Natural killer cell treated with Interleukin-12 subunit alpha and Interleukin-12 subunit beta and Interleukin-15 and Interleukin-18, amount 100 ng/mL, for 72 hours (primary cell): ENCODE measurements around the gene CALD1. TPM values are rescaled to one million over a fixed set of nuclear protein-coding genes. Genes with fewer than 3 reads are reported as not detected.

ENCODE experiments used
- ATAC-seq, 2 donors: fragments of 150-1000 bp; cut with Tn5 transposase in 1 of 2; sonication (Bioruptor Pico), chemical (Tn5 transposase) in 1 of 2; 2 replicates each; pipeline ENCODE4 v1.10.0; 2021
- DNase-seq: peaks from one replicate; pipeline ENCODE4 v3.0.0; 2022; ENCODE audit warnings: low spot score
- H3K27ac Mint-ChIP-seq, 2 donors: 1 replicate in 1 of 2; 2 replicates in 1 of 2; pipeline ENCODE4 v1.8.0; 2022; ENCODE audit warnings: mixed read lengths in 2 of 2, mild to moderate bottlenecking in 1 of 2, moderate library complexity in 1 of 2
- H3K27me3 Mint-ChIP-seq, 2 donors: 1 replicate in 1 of 2; 2 replicates in 1 of 2; pipeline ENCODE4 v1.8.0; 2022; ENCODE audit warnings: mixed read lengths in 2 of 2
- H3K36me3 Mint-ChIP-seq: one replicate; pipeline ENCODE4 v1.8.0; 2022; ENCODE audit warnings: mixed read lengths
- H3K4me1 Mint-ChIP-seq, 2 donors: 1 replicate in 1 of 2; 2 replicates in 1 of 2; pipeline ENCODE4 v1.8.0; 2022; ENCODE audit warnings: low read depth in 2 of 2, mixed read lengths in 2 of 2, mild to moderate bottlenecking in 1 of 2
- H3K4me3 Mint-ChIP-seq: one replicate; pipeline ENCODE4 v1.8.0; 2022; ENCODE audit warnings: mixed read lengths
- H3K9me3 Mint-ChIP-seq: 2 replicates; pipeline ENCODE4 v1.8.0; 2022; ENCODE audit warnings: mixed read lengths
- total RNA-seq, 2 donors: library from RNA; stranded (reverse); gene quantifications; one replicate each; pipeline ENCODE4 v1.2.3, GENCODE V29; 2022

CALD1 gene
- total RNA-seq, 2 donors from 2014 or later: 0.11 to 0.40 TPM

DNA sequence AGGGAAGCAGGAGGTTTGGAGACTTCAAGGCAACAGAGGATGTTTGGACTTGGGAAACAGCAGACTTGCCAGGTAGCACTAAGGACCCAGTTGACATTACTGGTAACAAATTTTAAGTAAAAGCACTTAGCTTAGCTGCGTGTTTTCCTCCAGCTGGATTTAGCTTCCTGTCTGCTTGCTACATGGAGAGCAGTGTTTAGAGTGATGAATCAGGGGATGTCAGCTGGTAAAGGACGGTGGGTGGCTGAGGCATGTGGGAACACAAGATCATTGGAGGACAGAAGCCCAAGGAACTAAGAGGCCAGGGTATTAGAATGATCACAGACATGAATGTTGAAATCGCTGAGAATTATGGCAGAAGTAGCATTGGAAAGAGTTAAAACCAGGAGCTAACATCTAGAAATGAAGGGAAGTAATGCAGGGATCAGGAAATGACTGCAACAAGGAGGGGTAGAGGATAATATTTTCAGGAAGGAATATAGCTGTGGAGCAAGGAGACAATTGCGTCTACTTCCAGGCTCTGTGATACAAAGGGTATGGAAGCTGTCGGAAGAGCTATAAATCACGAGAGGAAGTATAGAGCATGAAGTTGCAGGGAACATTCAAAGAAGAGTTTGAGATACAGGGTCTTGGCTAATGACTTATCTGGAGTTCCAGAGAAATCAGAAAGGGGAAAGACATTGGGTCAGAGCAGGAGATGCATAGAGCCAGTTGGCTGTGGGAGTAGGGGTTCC lies 34.4 kb downstream of the CALD1 start:
- H3K27ac Mint-ChIP-seq: no peak overlapping the region
- ATAC-seq (no peak), DNase-seq (no peak)
- H3K36me3 Mint-ChIP-seq: no peaks in the 10 kb centered on the region
- peaks cover 7% of the 10 kb centered on the region for H3K9me3 Mint-ChIP-seq
- peaks cover 15 to 20% of the 10 kb centered on the region in 2 donors for H3K27me3 Mint-ChIP-seq
- H3K4me1 Mint-ChIP-seq: no peaks in the 10 kb centered on the region
- H3K4me3 Mint-ChIP-seq: no peak overlapping the region

- peaks cover 15 to 20% of the 10 kb centered on the region in 2 donors for H3K27me3 Mint-ChIP-seq
- ATAC-seq: no peak
These were observed 35.4 kb downstream of the CALD1 start for GRCh38 chr7:134814730-134815364.

DNA sequence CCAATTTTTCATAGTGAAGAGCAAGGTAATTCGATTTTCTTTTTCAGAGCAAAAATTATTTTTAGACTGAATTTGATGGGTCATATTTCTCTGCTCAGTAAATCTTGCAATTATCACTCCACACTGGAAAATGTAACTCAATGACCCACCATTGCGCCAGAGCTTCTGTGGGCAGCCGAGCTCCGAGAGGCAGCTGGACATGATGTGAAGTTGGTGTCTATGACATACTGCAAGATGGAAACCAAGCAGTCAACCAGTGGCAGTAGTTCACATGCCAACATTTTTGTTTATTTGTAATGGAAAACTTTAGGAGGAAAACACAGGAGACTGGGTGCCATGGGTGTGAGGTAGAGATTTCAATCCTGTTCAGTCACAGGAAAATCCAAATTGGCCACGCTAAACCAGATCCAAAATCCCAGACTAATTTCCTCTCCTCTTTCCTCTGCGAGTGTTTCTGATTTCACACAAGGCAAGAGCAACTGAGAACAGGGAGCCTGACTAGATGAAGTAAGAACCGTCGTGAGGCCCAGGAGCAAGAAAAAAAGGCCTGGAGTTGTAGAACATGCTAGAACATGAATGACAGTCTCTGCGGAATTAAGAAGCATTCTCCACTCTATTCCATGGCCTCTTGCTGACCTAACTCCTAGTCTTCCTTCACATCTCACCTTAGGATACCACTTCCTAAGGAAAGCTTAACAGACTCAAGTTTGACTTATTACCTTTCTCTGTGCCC lies 39.3 kb downstream of the CALD1 start:
- ATAC-seq: no peak
- no peaks in the 10 kb centered on the region for H3K4me1 Mint-ChIP-seq
- DNase-seq: no peak

More at GRCh38 chr7:134814730-134815364, 35.4 kb downstream of the CALD1 start:
- H3K36me3 Mint-ChIP-seq: no peaks in the 10 kb centered on the region
- H3K4me3 Mint-ChIP-seq: no peak overlapping the region
- no peak for DNase-seq
- no peak overlapping the region for H3K27ac Mint-ChIP-seq
- H3K9me3 Mint-ChIP-seq: peaks cover 7% of the 10 kb centered on the region
- no peaks in the 10 kb centered on the region for H3K4me1 Mint-ChIP-seq

DNA sequence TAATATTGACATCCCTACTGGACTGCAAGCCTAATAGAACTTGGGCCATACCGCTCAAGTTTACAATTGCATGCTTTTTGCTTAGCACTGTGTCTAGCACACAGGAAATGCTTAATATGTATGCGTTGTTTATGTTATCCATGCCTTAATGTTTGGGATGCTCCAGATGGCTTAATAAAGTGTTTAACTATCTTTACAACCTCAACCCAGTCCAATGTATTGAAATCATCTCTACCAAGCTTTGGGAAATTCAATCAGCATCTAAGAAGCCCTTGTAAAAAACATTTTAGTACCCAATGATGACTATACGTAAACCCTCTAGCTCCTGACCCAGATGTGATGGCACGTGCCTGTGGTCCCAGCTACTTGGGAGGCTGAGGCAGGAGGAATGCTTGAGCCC lies 40.0 kb downstream of the CALD1 start:
- no peak for ATAC-seq
- no peak overlapping the region for H3K4me3 Mint-ChIP-seq
- peaks cover 9 to 11% of the 10 kb centered on the region in 2 donors for H3K27me3 Mint-ChIP-seq
- H3K36me3 Mint-ChIP-seq: no peaks in the 10 kb centered on the region
- H3K27ac Mint-ChIP-seq: no peak overlapping the region
- H3K9me3 Mint-ChIP-seq: no peaks in the 10 kb centered on the region
- no peak for DNase-seq
- no peaks in the 10 kb centered on the region for H3K4me1 Mint-ChIP-seq

More for the DNA sequence above, 39.3 kb downstream of the CALD1 start:
- peaks cover 3% of the 10 kb centered on the region for H3K9me3 Mint-ChIP-seq
- no peak overlapping the region for H3K4me3 Mint-ChIP-seq
- no peaks in the 10 kb centered on the region for H3K36me3 Mint-ChIP-seq
- H3K27me3 Mint-ChIP-seq: peaks cover 9 to 13% of the 10 kb centered on the region in 2 donors
- no peak overlapping the region for H3K27ac Mint-ChIP-seq

DNA sequence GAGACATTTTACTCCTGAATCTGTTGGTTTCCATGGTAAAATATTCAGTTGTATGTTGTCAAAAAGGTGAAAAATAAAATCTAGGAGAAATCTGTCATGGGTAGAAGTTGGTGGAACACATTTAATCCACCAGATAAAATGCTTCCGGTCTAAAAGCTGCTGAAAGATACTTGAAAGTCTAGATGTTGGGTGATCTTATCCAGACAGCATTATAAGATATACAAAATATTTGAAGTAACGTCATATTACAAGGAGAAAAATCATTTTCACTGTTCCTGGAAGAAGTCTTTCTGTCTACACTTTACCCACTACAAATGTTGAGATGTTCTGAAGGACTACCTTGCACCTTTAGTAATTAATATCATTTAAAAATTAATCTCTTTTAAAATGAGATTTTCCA lies 40.9 kb downstream of the CALD1 start:
- ATAC-seq (no peak), DNase-seq (no peak)
- H3K27ac Mint-ChIP-seq: no peak overlapping the region
- H3K27me3 Mint-ChIP-seq: peaks cover 10 to 15% of the 10 kb centered on the region in 2 donors
- H3K4me3 Mint-ChIP-seq: no peak overlapping the region
- H3K36me3 Mint-ChIP-seq: no peaks in the 10 kb centered on the region
- H3K9me3 Mint-ChIP-seq: no peaks in the 10 kb centered on the region
- no peaks in the 10 kb centered on the region for H3K4me1 Mint-ChIP-seq

DNA sequence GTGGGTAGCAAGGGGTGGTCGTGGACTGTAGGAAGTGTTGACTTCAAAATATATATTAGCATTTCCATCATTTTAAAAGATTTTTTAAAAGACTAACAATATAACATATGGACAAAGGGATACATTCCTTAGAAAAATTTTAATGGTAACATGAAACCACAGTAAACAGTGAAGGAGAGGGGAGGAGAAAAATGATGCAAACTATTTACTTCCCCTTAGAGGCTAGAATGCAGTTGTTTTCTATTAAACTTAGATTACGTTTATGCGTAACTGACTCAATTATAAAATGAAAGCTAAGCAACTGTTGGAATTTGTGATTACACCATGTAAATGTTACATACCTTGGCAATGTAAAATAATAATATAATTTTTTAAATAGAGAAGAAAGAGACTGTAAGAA lies 41.3 kb downstream of the CALD1 start:
- DNase-seq (no peak), ATAC-seq (no peak)
- H3K27ac Mint-ChIP-seq: no peak overlapping the region
- H3K27me3 Mint-ChIP-seq: peaks cover 10 to 15% of the 10 kb centered on the region in 2 donors
- no peaks in the 10 kb centered on the region for H3K4me1 Mint-ChIP-seq
- no peak overlapping the region for H3K4me3 Mint-ChIP-seq
- no peaks in the 10 kb centered on the region for H3K36me3 Mint-ChIP-seq
- no peaks in the 10 kb centered on the region for H3K9me3 Mint-ChIP-seq

DNA sequence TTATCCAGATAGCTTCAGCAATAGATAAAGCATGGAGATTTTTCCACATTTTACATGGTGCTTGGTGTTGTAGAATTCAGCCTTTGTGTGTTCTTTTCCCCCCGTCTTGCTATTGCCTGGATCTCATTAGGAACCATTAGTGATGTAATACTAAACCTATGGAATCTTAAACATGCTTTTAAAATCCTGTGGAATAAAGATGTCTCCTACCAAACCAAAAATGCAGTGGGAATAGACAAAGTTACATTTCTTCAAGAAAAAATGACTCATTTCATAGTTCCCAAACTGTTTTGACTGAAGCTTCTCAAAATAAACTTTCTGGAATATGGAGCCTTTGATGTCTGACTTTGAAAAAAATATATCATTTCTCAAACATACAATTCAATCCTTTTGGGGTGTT lies 44.0 kb downstream of the CALD1 start:
- DNase-seq: no peak
- peaks cover 16 to 25% of the 10 kb centered on the region in 2 donors for H3K27me3 Mint-ChIP-seq
- ATAC-seq: no peak
- H3K4me3 Mint-ChIP-seq: no peak overlapping the region
- no peak overlapping the region for H3K27ac Mint-ChIP-seq
- H3K36me3 Mint-ChIP-seq: no peaks in the 10 kb centered on the region
- no peaks in the 10 kb centered on the region for H3K9me3 Mint-ChIP-seq
- H3K4me1 Mint-ChIP-seq: no peaks in the 10 kb centered on the region

DNA sequence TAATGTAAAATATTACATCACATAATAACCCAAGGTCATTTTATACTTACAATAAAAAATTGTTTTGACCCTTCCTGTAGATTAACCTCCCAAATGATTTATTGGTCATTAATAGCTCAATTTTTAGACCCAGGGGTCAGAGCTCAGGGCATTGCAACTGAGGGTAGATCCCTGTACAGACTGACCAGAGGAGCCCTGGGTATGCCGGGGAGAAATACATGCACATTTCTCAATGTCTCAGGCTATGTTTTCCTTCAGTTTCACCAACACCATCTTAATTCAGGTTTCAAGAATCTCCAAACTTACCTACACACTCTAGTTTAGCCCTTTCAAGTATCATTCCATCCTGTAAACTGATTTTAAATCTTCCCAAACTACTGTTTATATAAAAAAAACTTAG lies 46.2 kb downstream of the CALD1 start:
- Mint-ChIP-seq H3K4me1 (no peaks in the 10 kb centered on the region), H3K36me3 (no peaks in the 10 kb centered on the region), H3K27ac (no peak overlapping the region), H3K4me3 (no peak overlapping the region), H3K9me3 (no peaks in the 10 kb centered on the region), H3K27me3 (peaks cover 18 to 35% of the 10 kb centered on the region in 2 donors)
- no peak for DNase-seq
- ATAC-seq: no peak

GRCh38 chr7:134826105-134826504 lies 46.7 kb downstream of the CALD1 start:
- ATAC-seq (no peak), DNase-seq (no peak)
- no peaks in the 10 kb centered on the region for H3K4me1 Mint-ChIP-seq
- H3K36me3 Mint-ChIP-seq: no peaks in the 10 kb centered on the region
- H3K27ac Mint-ChIP-seq: no peak overlapping the region
- no peaks in the 10 kb centered on the region for H3K9me3 Mint-ChIP-seq
- peaks cover 18 to 35% of the 10 kb centered on the region in 2 donors for H3K27me3 Mint-ChIP-seq
- H3K4me3 Mint-ChIP-seq: no peak overlapping the region

GRCh38 chr7:134827436-134827835 lies 48.0 kb downstream of the CALD1 start:
- Mint-ChIP-seq H3K27ac (no peak overlapping the region), H3K4me3 (no peak overlapping the region), H3K36me3 (no peaks in the 10 kb centered on the region), H3K4me1 (no peaks in the 10 kb centered on the region), H3K27me3 (peaks cover 24 to 44% of the 10 kb centered on the region in 2 donors), H3K9me3 (no peaks in the 10 kb centered on the region)
- ATAC-seq: no peak
- DNase-seq: no peak

DNA sequence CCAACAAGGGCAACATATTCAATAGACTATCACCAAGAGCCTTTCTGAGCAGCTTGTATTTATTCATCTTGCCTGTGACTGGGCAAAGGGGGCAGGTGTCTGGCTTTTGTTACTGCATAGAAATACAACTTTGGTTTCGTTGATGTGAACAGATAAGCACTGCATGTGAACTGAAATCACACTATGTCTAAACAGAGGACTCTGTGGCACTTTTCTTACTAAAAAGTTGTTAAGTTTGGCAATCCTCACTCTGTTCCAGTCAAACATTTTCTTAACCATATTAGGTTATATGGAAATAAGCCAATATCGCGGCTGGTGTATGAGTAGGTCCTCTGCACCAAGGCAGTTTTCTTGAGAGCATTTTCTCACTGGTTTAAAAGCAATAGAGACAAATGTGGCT lies 48.5 kb downstream of the CALD1 start:
- H3K27me3 Mint-ChIP-seq: peaks cover 21 to 44% of the 10 kb centered on the region in 2 donors
- DNase-seq (no peak), ATAC-seq (no peak)
- no peaks in the 10 kb centered on the region for H3K4me1 Mint-ChIP-seq
- no peaks in the 10 kb centered on the region for H3K36me3 Mint-ChIP-seq
- no peaks in the 10 kb centered on the region for H3K9me3 Mint-ChIP-seq
- no peak overlapping the region for H3K27ac Mint-ChIP-seq
- no peak overlapping the region for H3K4me3 Mint-ChIP-seq

DNA sequence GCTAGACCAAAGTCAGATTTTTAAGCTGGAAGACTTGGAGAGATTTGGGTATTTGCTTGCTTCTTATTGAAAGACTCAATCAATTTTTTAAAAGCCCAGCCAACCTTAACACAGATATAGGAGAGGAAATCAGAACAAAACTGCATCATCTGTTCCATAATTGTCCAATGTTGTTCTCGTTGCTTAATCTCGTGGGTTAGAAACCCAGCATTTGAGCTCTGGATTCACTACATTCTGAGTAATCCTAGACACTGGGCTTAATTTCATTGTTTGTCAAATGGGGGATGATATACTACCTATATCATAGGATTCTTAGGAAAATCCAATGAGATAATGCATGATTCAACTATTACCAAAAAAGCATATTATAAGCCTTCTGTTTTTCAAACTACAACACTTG lies 48.9 kb downstream of the CALD1 start:
- ATAC-seq (no peak), DNase-seq (no peak)
- H3K36me3 Mint-ChIP-seq: no peaks in the 10 kb centered on the region
- H3K4me1 Mint-ChIP-seq: no peaks in the 10 kb centered on the region
- no peaks in the 10 kb centered on the region for H3K9me3 Mint-ChIP-seq
- H3K27ac Mint-ChIP-seq: no peak overlapping the region
- peaks cover 20 to 43% of the 10 kb centered on the region in 2 donors for H3K27me3 Mint-ChIP-seq
- no peak overlapping the region for H3K4me3 Mint-ChIP-seq

- H3K36me3 Mint-ChIP-seq: no peaks in the 10 kb centered on the region
- H3K27me3 Mint-ChIP-seq: peaks cover 17 to 34% of the 10 kb centered on the region in 2 donors
- no peak overlapping the region for H3K27ac Mint-ChIP-seq
- H3K4me1 Mint-ChIP-seq: no peaks in the 10 kb centered on the region
- no peak overlapping the region for H3K4me3 Mint-ChIP-seq
- no peak for DNase-seq
- no peaks in the 10 kb centered on the region for H3K9me3 Mint-ChIP-seq
- ATAC-seq: no peak
These were observed 50.0 kb downstream of the CALD1 start for GRCh38 chr7:134829380-134829986.

DNA sequence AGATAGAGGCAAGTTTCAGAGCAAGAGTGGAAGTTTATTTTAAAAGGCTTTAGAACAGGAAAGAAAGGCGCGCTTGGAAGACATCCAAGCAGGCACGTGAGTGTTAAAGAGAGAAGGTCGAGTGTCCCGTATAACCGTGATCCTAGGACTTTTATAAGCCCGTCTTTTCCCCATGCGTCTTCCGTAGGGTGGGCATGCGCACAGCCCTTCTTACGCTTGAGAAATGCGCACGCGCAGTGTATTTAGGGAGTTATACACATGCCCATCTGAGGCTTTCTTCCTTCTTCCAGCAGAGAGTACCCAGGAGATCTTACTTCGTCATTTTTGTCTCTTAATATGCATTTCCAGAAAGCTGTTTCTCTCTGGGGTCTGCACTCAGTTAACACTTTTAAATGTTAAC lies 52.4 kb downstream of the CALD1 start:
- H3K9me3 Mint-ChIP-seq: no peaks in the 10 kb centered on the region
- no peak overlapping the region for H3K27ac Mint-ChIP-seq
- H3K4me1 Mint-ChIP-seq: no peaks in the 10 kb centered on the region
- no peaks in the 10 kb centered on the region for H3K36me3 Mint-ChIP-seq
- peak overlapping the region; percentile 44 for H3K4me3 Mint-ChIP-seq
- ATAC-seq (no peak), DNase-seq (no peak)
- H3K27me3 Mint-ChIP-seq: peaks cover 15 to 24% of the 10 kb centered on the region in 2 donors
